Activated CD8-positive, alpha-beta memory T cell treated with anti-CD3 and anti-CD28 coated beads, Interleukin-2, amount 50 U/mL, for 24 hours (primary cell): ENCODE results near the gene CNGA1.
"Not testable (repeated sequence)": the region's sequence is repeated elsewhere in the genome, so short reads cannot be mapped to it uniquely, and the experiment has no call there.

ENCODE experiments used
- DNase-seq: peaks from one replicate; pipeline ENCODE4 v3.0.0-alpha.2; 2020; ENCODE audit errors: extremely low read depth

CNGA1 gene

GRCh38 chr4:48030470-48030869 lies 14.0 kb upstream of the CNGA1 start:
- no peak for DNase-seq

GRCh38 chr4:48028696-48029095 lies 12.2 kb upstream of the CNGA1 start:
- DNase-seq = no peak

GRCh38 chr4:48027653-48028052 lies 11.2 kb upstream of the CNGA1 start:
- DNase-seq = no peak

GRCh38 chr4:48025005-48025404 lies 8.5 kb upstream of the CNGA1 start:
- DNase-seq = no peak

- DNase-seq = no peak
These were observed 8.0 kb upstream of the CNGA1 start for GRCh38 chr4:48024522-48024921.

- no peak for DNase-seq
These were observed 5.8 kb upstream of the CNGA1 start for GRCh38 chr4:48022192-48022799.

- DNase-seq = no peak
These were observed 4.6 kb upstream of the CNGA1 start for GRCh38 chr4:48021100-48021499.

- no peak for DNase-seq
These were observed 1.6 kb upstream of the CNGA1 start for GRCh38 chr4:48018112-48018511.

GRCh38 chr4:48017108-48017571 lies 659 bp upstream of the CNGA1 start:
- peak; percentile 8 for DNase-seq

GRCh38 chr4:48015678-48016077 lies 803 bp downstream of the CNGA1 start:
- DNase-seq = no peak

GRCh38 chr4:48015216-48015615 lies 1.3 kb downstream of the CNGA1 start:
- DNase-seq = no peak

- no peak for DNase-seq
These were observed 3.7 kb downstream of the CNGA1 start for GRCh38 chr4:48012824-48013223.

- no peak for DNase-seq
These were observed 4.8 kb downstream of the CNGA1 start for GRCh38 chr4:48011722-48012121.

- not testable (repeated sequence) for DNase-seq
These were observed 5.6 kb downstream of the CNGA1 start for GRCh38 chr4:48010906-48011305.

GRCh38 chr4:48008021-48008596 lies 8.4 kb downstream of the CNGA1 start:
- DNase-seq = no peak

GRCh38 chr4:48005781-48006180 lies 10.7 kb downstream of the CNGA1 start:
- no peak for DNase-seq

- not testable (repeated sequence) for DNase-seq
These were observed 12.9 kb downstream of the CNGA1 start for GRCh38 chr4:48003568-48003967.

- no peak for DNase-seq
These were observed 14.2 kb downstream of the CNGA1 start for GRCh38 chr4:48002267-48002666.

GRCh38 chr4:47996021-47996420 lies 20.5 kb downstream of the CNGA1 start:
- DNase-seq = no peak

GRCh38 chr4:47992475-47992874 lies 24.0 kb downstream of the CNGA1 start:
- DNase-seq = not testable (repeated sequence)

GRCh38 chr4:47990145-47990544 lies 26.3 kb downstream of the CNGA1 start:
- no peak for DNase-seq

- no peak for DNase-seq
These were observed 41.9 kb downstream of the CNGA1 start for GRCh38 chr4:47974566-47974965.

GRCh38 chr4:47972721-47973120 lies 43.8 kb downstream of the CNGA1 start:
- no peak for DNase-seq

GRCh38 chr4:47972181-47972580 lies 44.3 kb downstream of the CNGA1 start:
- DNase-seq = no peak
